ENCODE data around the gene RHOT2.

The RHOT2 gene

DNA sequence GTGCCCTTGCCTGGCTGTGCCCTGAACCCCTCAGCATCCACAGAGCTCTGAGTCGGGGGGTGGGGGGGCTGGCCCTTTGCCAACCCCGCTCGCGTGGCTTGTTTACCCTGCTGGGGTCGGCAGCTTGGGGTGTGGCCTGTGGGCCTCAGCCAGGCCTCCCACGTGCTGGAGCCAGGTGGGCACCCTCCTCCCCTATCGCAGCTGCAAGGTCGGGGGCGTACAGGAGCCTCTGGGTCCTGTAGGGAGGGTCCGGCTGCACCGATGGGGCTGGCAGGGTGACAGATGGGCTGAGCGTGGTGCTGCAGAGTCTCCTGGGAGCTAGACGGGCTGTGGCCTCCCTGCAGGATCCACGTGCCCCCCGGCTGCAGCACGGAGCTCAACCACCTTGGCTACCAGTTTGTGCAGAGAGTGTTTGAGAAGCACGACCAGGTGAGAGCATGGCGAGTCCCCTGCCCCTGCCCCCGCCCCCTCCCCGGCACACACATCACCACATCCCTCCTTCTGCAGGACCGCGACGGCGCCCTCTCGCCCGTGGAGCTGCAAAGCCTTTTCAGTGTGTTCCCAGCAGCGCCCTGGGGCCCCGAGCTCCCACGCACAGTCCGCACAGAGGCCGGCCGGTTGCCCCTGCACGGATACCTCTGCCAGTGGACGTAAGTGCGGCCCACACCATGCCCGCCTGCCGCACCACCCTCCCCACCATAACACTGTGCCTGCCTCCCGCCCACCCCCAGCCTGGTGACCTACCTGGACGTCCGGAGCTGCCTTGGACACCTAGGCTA is 3.6 kb downstream of the RHOT2 start:
- no peak for DNase-seq

DNA sequence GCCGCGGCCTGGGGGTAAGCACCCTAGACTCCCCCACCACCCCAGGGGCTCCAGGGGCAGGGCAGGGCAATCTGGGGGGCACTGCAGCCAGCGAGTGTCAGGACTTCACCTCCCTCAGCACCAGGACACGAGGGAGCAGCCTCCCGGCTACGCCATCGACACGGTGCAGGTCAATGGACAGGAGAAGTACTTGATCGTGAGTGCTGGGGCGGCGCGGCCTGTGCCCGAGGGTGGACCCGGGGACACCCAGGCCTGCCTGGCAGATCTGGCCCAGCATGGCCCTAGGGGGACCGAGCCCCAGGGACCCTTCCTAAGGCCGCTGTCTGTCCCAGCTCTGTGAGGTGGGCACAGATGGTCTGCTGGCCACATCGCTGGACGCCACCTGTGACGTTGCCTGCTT is 4.4 kb downstream of the RHOT2 start:
- no peak for DNase-seq

DNA sequence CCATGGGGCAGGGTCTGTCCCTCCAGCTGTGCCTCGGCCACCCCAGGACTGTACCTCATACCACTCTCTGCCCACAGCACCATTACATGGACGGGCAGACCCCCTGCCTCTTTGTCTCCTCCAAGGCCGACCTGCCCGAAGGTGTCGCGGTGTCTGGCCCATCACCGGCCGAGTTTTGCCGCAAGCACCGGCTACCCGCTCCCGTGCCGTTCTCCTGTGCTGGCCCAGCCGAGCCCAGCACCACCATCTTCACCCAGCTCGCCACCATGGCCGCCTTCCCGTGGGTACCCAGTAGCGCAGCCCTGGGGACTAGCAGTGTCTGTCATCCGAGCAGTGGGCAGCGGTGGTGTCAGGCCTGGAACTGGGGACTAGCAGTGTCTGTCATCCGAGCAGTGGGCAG is 4.9 kb downstream of the RHOT2 start:
- DNase-seq: no peak

DNA sequence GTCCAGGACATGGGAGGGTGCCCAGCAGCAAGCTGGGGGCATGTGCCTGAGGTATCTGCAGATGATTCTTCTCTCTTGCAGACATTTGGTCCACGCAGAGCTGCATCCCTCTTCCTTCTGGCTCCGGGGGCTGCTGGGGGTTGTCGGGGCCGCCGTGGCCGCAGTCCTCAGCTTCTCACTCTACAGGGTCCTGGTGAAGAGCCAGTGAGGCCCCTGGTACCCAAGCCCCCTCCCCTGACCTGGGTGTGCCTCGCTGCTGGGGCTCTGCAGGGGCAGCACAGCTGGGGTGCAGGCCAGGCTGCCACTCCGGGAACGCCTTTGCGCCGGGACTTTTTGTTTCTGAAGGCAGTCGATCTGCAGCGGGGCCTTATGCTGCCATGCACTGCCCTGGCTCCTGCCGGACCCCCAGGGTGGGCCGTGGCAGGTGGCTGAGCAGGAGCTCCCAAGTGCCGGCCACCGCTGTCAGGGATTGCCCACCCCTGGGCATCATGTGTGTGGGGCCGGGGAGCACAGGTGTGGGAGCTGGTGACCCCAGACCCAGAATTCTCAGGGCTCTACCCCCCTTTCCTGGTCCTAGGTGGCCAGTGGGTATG is 5.6 kb downstream of the RHOT2 start:
- DNase-seq: no peak

DNA sequence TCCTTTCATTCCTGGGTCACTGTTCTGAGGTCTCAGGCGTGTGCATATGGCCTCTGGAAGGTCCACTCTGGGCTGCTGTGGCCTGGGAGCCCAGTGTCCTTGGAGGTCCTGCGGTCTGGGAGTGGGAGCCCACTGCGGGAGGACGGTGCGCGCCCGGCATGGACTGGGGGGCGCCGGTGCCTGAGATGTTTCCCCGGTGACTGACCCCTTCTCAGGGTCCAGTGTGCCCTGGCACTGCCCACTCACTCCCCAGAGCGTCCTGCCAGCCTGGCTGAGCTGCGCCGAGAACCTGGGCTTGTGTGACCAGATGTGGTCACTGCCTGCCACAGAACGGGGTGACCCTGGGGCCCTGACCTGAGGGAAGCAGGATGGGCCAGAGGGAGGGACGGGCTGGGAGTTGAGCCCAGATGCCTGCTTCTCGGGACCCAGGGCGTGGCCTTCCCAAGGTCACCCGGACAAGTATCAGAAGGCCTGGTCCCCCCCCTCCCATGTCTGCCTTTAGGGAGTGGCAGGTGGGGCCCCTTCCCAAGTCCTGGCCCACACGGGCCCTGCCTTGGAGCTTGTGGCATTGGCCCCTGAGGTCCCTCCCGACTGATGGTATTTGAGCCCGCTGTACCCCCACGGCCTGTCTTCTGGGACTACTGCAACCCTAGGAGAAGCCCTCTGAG is 6.4 kb downstream of the RHOT2 start:
- DNase-seq: no peak

DNA sequence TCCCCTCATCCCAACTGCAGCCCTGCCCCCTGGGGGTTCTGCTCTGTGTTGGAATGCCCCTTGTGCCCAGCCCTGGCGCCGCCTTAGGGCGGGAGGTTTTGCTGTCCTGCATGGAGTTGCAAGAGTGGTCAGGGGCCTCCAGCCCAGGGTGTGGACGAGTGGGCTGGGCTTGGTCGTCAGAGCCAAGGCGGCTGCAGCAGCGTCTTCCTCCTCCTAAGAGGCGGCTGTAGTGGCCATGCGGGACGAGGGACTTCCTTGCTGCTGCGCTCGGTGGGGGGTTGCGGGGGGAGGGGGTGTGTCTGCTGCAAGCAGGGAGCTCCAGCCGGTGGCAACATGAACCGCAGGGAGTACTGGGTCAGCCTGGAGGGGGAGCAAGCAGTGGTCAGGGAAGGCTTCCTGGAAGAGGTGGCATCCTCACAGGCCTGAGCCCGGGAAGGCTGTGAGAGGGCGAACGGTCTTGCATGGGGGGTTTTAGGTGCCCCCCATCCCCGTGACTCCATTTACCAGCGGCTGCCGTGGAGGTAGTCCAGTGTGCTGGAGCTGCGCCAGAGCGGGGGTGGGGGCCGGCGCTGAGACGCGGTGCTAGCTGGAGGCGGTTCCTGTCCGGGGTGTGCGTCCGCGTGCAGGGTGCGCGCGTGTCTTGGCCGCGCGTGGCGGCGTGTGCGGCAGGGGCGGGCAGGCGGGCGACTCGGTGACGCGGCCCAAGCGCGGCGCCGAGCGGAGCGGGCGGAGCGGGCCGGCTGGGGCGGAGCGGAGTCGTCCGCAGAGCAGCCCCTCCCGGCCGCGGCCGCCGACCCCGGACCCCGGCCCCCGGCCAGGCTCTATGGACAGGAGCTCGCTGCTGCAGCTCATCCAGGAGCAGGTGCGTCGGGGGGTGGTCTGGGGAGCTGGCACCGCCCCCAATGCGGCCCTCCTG is 7.3 kb downstream of the RHOT2 start, which contains the start of gene RHBDL1:
RHBDL1 (plus strand) TSS at position 704 of the 916 bp plus-strand sequence; CDS start at position 824, 120 bp downstream.
- peak; percentile 47 for DNase-seq

DNA sequence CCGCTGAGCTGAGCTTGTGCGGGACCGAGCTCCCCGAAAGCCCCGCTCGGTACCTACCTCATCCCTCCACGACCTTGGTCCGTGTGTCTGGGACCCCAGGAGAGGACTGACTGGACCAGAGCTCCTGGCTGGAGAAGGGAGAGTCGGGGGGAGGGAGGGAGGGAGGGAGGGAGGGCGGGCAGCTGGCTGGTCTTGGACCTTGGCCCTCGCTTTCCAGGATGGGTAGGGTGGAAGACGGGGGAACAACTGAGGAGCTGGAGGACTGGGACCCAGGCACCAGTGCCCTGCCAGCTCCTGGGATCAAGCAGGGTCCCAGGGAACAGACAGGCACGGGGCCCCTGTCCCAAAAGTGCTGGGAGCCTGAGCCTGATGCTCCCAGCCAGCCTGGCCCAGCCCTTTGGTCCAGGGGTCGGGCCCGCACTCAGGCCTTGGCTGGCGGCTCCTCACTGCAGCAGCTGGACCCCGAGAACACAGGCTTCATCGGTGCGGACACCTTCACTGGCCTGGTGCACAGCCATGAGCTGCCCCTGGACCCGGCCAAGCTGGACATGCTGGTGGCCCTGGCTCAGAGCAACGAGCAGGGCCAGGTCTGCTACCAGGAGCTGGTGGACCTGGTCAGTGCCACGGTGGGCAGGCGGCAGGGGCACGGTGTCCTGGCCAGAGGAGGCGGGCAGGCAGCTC is 8.1 kb downstream of the RHOT2 start:
- DNase-seq: no peak

DNA sequence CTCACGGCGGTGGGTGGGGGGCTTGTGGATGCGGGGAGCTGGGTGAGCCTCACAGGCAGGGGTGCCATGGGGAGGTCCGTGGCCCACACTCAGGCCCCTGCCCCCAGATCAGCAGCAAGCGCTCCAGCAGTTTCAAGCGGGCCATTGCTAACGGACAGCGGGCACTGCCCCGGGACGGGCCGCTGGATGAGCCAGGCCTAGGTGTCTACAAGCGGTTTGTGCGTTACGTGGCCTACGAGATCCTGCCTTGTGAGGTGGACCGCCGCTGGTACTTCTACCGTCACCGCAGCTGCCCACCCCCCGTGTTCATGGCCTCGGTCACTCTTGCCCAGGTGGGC is 8.6 kb downstream of the RHOT2 start:
- no peak for DNase-seq

DNA sequence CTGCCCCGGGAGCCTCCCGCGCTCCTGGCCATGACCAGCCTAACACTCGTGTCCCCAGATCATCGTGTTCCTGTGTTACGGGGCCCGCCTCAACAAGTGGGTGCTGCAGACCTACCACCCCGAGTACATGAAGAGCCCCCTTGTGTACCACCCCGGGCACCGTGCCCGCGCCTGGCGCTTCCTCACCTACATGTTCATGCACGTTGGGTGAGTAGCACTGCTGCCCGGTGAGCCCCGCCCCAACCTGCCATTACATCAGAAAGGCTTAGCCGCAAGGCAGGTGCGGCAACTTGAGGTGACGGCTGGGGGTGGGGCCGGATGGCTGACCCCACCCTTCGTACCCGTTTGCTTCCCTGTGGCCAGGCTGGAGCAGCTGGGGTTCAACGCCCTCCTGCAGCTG is 9.0 kb downstream of the RHOT2 start:
- DNase-seq: peak; percentile 93

DNA sequence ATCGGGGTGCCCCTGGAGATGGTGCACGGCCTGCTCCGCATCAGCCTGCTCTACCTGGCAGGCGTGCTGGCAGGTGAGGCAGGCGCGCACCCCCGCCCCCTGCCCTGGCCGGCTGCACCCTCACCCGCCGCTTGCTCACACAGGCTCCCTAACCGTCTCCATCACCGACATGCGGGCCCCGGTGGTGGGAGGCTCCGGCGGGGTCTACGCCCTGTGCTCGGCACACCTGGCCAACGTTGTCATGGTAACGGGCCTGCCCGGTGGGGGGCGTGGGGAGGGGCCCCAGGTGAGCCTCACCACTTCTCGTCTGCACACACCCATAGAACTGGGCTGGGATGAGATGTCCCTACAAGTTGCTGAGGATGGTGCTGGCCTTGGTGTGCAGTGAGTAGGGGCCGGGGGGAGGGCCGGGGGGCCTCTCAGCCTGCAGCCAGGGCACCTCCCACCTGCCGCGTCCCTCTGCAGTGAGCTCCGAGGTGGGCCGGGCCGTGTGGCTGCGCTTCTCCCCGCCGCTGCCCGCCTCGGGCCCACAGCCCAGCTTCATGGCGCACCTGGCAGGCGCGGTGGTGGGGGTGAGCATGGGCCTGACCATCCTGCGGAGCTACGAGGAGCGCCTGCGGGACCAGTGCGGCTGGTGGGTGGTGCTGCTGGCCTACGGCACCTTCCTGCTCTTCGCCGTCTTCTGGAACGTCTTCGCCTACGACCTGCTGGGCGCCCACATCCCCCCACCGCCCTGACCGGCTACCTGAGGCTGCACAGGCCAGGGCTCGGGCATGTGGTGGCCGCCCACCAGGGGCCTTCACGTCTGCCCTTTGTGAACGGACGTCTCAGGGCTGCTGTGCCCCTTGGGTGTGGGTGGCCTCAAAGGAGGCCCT is 9.6 kb downstream of the RHOT2 start:
- peak; percentile 95 for DNase-seq

DNA sequence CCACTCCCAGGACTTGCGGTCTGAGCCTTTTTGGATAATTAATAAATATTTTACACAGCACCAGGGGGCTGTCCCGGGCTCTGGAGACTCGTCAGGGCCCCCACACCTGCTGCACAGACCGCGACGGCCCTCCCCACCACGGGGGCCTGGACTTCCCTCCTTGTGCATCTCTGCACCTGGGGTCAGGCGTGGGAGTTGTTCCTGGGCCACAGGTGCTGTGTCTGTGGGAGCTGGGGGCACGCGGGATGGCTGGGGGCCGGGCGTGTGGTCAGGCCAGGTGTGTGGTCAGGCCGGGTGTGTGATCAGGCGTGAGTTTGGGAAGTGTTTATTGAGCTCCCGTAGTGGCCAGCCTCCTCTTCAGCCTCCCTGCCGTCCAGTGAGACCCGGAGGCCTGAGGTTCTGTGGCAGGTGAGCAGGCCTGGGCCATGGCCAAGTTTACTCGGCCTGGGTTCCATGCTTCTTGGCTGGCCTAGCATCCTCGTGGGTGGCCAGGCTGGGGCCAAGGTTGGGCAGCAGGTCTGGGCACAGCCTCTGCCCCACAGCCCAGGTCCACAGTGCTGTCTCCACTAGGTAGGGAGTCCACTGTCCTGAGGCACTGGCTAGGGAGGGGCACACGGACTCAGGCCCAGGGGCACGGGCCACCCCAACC is 10.4 kb downstream of the RHOT2 start:
- DNase-seq: peak; percentile 55

DNA sequence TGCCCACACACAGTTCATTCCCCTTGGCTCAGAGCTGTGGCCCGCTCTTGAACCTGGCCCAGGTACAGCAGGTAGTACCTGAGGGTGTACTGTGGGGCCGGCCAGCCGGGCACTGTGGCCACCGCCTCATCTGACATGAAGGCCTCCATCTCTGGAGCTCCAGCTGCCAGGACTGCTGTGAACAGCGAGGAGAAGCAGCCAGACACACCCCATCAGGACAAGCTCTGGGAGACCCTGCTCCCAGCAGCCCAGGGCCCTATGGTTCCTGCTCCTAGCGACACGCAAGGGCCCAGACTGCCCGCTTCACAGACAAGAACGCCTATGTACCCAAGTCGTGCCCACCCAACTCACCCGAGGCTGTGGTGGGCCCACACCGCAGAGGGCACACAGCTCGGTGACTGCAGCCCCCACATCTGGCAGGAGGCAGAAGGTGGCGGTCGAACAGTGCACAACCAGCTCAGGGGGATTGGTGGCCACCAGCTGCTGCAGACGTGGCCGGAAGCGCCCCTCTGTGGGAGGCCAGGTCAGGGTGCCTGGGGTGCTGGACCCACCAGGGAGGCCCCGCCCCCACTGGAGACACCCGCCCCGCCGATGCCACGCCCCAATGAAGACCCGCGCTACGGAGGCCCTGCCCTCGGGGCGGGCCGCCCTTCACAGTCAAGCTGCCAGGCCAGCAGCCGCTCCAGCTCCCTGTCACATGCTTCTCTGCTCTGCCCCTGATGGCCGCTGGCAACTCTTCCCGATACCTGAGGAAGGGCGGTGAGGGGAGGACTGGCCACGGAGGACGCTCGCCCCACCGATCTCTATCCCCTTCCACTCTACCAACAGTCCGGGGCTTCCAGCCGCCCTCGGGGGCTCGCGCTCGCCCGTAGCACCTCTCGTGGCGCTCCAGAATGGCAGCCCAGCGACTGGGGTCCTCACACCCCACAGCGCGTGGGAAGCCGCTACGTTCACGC is 11.2 kb downstream of the RHOT2 start:
- peak; percentile 87 for DNase-seq

DNA sequence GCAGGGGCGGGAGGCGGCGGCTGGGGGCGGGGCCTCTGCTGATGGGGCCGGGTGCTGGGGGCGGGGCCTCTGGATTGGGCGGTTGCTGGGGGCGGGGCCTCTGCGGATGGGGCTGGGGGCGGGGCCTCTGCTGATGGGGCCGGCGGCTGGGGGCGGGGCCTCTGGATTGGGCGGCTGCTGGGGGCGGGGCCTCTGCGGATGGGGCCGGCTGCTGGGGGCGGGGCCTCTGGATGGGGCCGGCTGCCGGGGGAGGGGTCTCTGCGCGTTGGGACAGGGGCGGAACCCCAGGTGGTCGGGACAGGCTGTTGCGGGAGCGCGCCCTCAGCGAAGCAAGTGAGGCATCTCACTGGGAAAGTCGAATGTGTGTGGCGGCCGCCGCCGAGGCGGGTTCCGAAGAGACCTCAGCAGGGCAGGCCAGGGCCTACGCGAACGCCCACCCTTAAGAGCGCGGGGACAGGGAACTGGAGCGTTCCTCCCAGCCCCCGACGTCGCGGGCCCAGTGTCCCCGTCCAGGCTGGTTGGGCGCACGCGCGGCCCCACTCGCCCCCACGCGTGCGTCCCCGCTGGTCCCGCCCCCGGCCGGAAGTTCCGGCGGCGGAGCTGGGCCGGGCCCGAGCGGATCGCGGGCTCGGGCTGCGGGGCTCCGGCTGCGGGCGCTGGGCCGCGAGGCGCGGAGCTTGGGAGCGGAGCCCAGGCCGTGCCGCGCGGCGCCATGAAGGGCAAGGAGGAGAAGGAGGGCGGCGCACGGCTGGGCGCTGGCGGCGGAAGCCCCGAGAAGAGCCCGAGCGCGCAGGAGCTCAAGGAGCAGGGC is 12.1 kb downstream of the RHOT2 start, which contains the start of gene STUB1:
STUB1 (plus strand) TSS at position 597 of the 811 bp plus-strand sequence; CDS start at position 713, 116 bp downstream.
- peak; percentile 90 for DNase-seq

DNA sequence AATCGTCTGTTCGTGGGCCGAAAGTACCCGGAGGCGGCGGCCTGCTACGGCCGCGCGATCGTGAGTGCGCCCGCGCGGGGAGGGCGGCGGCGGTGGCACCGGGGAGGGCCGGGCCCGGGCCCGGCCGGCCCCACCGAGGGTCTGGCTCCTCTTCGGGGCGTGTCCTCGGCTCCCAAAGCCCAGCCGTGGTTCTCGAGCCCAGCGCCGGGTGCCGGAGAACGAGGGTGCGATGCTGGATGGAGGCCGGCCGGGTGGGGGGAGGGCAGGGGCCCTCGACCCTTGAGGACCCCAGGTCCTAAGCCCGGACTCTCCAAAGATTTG is 12.7 kb downstream of the RHOT2 start:
- no peak for DNase-seq

DNA sequence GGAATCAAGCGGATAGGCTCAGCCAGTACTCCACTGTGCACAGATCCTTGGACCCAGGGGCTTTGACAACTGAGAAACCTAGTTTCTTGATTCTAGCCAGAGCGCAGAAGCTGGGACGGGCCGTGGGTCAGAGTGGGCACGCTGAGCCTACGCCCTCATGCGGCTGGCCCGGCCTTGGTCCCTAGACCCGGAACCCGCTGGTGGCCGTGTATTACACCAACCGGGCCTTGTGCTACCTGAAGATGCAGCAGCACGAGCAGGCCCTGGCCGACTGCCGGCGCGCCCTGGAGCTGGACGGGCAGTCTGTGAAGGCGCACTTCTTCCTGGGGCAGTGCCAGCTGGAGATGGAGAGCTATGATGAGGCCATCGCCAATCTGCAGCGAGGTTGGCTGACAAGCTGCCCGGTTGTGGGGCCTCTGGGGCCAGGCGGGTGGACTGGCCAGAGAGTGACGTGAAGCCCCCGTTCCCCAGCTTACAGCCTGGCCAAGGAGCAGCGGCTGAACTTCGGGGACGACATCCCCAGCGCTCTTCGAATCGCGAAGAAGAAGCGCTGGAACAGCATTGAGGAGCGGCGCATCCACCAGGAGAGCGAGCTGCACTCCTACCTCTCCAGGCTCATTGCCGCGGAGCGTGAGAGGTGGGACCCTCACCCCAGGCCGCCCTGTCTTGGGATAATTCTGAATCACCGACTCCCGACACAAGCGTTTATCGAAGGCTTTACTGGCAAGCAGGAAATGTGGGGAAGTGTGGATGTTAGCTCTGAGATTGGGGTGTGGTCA is 13.2 kb downstream of the RHOT2 start:
- DNase-seq: peak; percentile 37

DNA sequence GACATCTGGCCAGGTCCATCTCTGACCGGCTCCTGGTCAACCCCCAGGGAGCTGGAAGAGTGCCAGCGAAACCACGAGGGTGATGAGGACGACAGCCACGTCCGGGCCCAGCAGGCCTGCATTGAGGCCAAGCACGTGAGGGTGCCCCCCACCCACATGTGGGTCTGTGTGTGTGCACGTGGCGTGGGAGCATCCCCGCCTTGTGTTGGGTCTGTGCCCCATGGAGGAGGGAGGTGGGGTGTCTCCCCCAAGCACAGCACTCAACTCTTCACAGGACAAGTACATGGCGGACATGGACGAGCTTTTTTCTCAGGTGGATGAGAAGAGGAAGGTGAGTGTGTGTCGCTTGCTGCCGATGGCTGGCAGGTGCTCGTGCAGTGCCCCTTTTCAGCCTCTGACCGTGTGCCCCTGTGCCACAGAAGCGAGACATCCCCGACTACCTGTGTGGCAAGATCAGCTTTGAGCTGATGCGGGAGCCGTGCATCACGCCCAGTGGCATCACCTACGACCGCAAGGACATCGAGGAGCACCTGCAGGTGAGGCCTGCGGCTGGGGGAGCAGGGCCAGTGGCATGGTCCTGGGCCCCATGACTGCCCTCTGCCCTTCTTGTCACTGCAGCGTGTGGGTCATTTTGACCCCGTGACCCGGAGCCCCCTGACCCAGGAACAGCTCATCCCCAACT is 14.0 kb downstream of the RHOT2 start:
- DNase-seq: peak; percentile 16

All from NCI-H146 (cell line).